ENCODE data around the gene BRCA1. TPM values are rescaled to one million over a fixed set of nuclear protein-coding genes. Genes with fewer than 3 reads are reported as not detected.
"Not testable (repeated sequence)": the region's sequence is repeated elsewhere in the genome, so short reads cannot be mapped to it uniquely, and the experiment has no call there.

Gene BRCA1
- total RNA-seq, 4 donors from 2014 or later: 4.9 to 8.0 (median 5.3) TPM

DNA sequence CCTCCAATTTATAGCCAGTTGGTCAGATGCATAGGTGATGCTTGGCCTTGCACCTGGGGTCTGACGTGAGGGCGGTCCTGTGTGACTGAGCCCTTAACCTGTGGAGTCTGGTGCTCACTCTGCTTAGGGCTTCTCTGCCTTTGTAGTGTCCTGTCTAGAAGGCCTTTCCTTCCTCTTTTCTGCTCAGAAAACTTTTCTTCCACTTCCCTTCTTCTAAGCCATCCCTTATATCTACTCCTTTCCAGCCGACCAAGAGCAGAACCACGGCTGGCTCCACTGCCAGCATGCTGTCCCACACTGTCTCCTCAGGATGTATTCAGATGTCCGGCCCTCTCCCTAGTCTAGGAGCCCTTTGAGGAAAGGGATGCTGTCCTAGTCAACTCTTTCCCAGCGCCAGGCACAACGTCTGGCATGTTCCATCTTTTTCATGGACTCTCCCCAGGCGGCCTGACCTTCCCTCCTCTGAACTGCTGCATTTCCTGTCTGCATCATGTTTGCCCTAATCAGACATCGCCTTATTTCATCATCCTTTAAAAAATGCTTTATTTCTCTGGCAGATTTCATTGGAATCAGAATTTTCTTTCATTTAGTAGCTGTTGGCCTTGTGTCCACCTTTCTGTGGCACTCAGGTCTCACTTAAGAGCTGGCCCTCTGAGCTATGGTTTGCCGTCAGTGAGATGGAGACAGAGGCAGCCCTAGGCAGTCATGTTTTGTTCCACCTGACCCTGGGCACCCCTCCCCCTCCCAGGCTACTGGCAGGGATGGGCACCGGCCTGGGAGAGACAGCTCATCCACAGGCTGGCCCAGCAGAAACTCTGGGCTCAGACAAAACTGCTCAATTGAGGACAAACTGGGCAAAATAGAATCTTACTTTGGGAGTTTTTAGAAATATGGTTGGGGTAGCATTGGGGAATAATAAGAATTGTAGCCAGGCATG is 15.5 kb upstream of the BRCA1 start:
- no peak for TF ChIP-seq POLR2A (IDR thresholded peaks at IDR 0.05)
- no peak for TF ChIP-seq CTCF (IDR thresholded peaks at IDR 0.05)
- no peak for TF ChIP-seq EP300 (IDR thresholded peaks at IDR 0.05)
- no peak for TF ChIP-seq POLR2AphosphoS5 (IDR thresholded peaks at IDR 0.05)
- no peaks in the 10 kb centered on the region for H3K9me3 ChIP-seq
- WGBS: 82% methylated on average over 11 of the region's 11 CpGs
- H3K27me3 ChIP-seq: no peaks in the 10 kb centered on the region
- DNase-seq (ENCODE audit: low spot score in 2 of 2): no peak
- H3K27ac ChIP-seq: no peak overlapping the region
- H3K4me3 ChIP-seq: no peak overlapping the region
- H3K36me3 ChIP-seq: peaks cover 18% of the 10 kb centered on the region
- H3K4me1 ChIP-seq: no peaks in the 10 kb centered on the region

DNA sequence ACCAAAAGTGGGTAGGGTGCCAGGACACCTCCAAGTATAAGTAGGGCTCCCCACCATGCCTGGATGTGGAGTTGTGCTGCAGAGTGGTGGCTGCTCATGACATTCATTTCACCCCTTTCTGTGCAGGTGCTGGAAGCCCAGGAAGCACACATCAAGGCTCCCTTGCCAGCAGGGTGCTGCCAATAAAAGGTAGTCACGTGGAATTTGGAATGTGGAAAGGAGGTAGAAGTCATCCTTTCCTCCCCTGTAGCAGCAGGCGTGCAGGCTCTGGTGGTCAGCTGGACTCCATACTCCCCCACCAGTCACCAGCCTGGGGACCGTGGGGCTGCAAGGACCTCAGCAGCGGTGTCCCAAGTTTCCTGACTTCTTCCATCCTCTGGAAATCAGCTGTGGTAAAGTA is 13.4 kb upstream of the BRCA1 start:
- H3K9me3 ChIP-seq; H3K27me3 ChIP-seq; H3K27ac ChIP-seq; H3K4me3 ChIP-seq; H3K4me1 ChIP-seq; DNase-seq (ENCODE audit: low spot score in 2 of 2): not testable (repeated sequence)
- H3K36me3 ChIP-seq: peaks cover 21% of the 10 kb centered on the region
- 71% methylated on average over 4 of the region's 4 CpGs for WGBS

DNA sequence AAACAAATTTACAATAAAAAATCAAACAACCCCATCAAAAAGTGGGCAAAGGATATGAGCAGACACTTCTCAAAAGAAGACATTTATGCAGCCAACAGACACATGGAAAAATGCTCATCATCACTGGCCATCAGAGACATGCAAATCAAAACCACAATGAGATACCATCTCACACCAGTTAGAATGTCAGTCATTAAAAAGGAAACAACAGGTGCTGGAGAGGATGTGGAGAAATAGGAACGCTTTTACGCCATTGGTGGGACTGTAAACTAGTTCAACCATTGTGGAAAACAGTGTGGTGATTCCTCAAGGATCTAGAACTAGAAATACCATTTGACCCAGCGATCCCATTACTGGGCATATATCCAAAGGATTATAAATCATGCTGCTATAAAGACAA is 11.4 kb upstream of the BRCA1 start:
- peaks cover 33% of the 10 kb centered on the region for H3K36me3 ChIP-seq
- not testable (repeated sequence) for DNase-seq (ENCODE audit: low spot score in 2 of 2); H3K9me3 ChIP-seq; H3K4me1 ChIP-seq; H3K27ac ChIP-seq; H3K27me3 ChIP-seq; H3K4me3 ChIP-seq
- WGBS: 75% methylated on average over 3 of the region's 3 CpGs

GRCh38 chr17:43135454-43135819 is 10.3 kb upstream of the BRCA1 start:
- TF ChIP-seq POLR2A (IDR thresholded peaks at IDR 0.05) (no peak), CTCF (IDR thresholded peaks at IDR 0.05) (no peak)
- no peaks in the 10 kb centered on the region for H3K9me3 ChIP-seq
- 96% methylated on average over 19 of the region's 19 CpGs for WGBS

GRCh38 chr17:43134774-43135453 is 9.8 kb upstream of the BRCA1 start:
- H3K27me3 ChIP-seq: no peaks in the 10 kb centered on the region

More at GRCh38 chr17:43135454-43135819, 10.3 kb upstream of the BRCA1 start:
- DNase-seq (ENCODE audit: low spot score in 2 of 2): no peak
- H3K4me1 ChIP-seq: no peaks in the 10 kb centered on the region
- H3K27me3 ChIP-seq: no peaks in the 10 kb centered on the region
- H3K27ac ChIP-seq: no peak overlapping the region
- peaks cover 33% of the 10 kb centered on the region for H3K36me3 ChIP-seq
- no peak overlapping the region for H3K4me3 ChIP-seq

GRCh38 chr17:43133439-43133838 is 8.3 kb upstream of the BRCA1 start:
- not testable (repeated sequence) for DNase-seq (ENCODE audit: low spot score in 2 of 2); H3K4me3 ChIP-seq; H3K27me3 ChIP-seq; H3K27ac ChIP-seq; H3K4me1 ChIP-seq; H3K9me3 ChIP-seq
- WGBS: 98% methylated on average over 5 of the region's 5 CpGs
- peaks cover 33% of the 10 kb centered on the region for H3K36me3 ChIP-seq

More at GRCh38 chr17:43134774-43135453, 9.8 kb upstream of the BRCA1 start:
- Histone ChIP-seq H3K4me1 (no peaks in the 10 kb centered on the region), H3K36me3 (peaks cover 33% of the 10 kb centered on the region), H3K27ac (no peak overlapping the region), H3K9me3 (no peaks in the 10 kb centered on the region), H3K4me3 (no peak overlapping the region)
- TF ChIP-seq POLR2AphosphoS5 (IDR thresholded peaks at IDR 0.05): no peak
- no peak for TF ChIP-seq POLR2A (IDR thresholded peaks at IDR 0.05)
- no peak for TF ChIP-seq EP300 (IDR thresholded peaks at IDR 0.05)
- TF ChIP-seq CTCF (IDR thresholded peaks at IDR 0.05): no peak
- 95% methylated on average over 22 of the region's 25 CpGs for whole genome bisulfite sequencing
- no peak for DNase-seq (ENCODE audit: low spot score in 2 of 2)

All from suprapubic skin (tissue), 4 donors.